ENCODE results near the gene DVL2.

Gene DVL2

DNA sequence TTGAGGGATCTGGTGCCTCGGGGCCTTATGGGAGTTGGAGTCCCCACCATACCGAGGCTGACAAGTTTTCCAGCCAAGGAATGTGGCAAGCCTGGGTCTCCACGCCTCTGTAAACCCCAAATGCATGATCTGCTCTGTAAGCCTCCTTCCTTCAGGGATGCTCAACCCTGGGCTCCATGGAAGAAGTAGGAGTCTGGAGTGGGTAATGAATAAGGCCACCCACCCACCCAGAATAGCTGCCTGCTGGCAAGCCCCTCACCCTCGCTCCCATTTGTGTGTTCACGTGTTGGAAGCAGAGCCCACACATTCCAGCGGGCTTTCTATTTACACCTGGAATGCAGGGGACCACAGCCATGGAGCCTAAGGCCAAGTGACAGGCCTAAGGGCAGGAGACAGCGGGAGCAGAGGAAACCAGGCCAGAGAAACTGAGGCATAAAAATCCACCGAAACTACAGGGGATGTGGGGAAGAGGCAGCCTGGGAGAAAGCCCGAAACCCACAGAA, 19.1 kb downstream of the DVL2 start:
- H3K9me3 ChIP-seq, result no peaks in the 10 kb centered on the region
- H3K4me3 ChIP-seq (ENCODE audit: low read depth, low read length), result peak overlapping the region; percentile 56
- H3K4me1 ChIP-seq, result peaks cover 8% of the 10 kb centered on the region; the same call in 1 of the 2 replicates
- TF ChIP-seq, protein P1, sequence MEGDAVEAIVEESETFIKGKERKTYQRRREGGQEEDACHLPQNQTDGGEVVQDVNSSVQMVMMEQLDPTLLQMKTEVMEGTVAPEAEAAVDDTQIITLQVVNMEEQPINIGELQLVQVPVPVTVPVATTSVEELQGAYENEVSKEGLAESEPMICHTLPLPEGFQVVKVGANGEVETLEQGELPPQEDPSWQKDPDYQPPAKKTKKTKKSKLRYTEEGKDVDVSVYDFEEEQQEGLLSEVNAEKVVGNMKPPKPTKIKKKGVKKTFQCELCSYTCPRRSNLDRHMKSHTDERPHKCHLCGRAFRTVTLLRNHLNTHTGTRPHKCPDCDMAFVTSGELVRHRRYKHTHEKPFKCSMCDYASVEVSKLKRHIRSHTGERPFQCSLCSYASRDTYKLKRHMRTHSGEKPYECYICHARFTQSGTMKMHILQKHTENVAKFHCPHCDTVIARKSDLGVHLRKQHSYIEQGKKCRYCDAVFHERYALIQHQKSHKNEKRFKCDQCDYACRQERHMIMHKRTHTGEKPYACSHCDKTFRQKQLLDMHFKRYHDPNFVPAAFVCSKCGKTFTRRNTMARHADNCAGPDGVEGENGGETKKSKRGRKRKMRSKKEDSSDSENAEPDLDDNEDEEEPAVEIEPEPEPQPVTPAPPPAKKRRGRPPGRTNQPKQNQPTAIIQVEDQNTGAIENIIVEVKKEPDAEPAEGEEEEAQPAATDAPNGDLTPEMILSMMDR (IDR thresholded peaks at IDR 0.05; ENCODE audit: low read depth, low read length), result no peak
- no peaks in the 10 kb centered on the region for H3K27me3 ChIP-seq
- H3K36me3 ChIP-seq, result no peaks in the 10 kb centered on the region
- DNase-seq, result no peak

DNA sequence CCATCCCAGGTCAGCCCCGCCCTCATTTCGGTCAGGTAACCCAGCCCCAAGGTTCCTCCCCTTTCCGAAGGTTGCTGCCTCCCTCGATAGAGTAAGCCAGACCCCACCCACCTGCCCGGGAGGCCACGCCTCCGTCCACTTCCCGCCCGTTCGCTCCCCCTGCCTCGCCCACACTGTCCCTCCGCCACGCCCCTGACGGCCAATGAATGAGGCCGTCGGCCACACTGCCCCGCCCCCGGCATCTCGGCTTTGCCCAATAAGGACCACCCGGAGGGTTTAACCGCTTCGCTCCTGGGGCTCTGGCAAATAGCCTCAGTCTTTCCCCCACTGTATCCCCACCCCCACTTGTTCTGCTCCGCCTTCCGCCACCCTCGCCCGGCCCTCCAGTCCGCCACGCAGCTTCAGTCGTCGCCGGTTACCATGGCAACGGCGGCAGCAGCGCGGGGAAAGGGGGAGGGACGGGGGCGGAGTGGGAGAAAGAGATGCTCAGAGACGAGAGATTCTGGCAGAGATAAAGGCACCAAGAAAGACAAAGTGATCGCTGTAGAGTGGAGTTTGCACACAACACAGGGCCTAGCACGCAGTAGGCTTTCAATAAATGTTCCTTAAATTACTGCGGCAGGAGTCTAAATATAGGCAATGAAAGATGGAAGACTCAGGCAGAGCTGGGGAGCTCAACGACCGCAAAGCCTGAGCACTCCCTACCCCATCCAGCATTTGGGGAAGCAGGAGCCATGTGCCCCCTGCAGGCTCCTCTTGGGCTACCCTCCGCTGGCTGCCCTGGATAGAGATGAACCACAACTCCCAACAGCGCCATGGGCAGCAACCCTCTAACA, 19.8 kb downstream of the DVL2 start:
- Histone ChIP-seq H3K4me3 (ENCODE audit: low read depth, low read length) (peak overlapping the region; percentile 56), H3K27me3 (no peaks in the 10 kb centered on the region), H3K4me1 (peaks cover 8% of the 10 kb centered on the region; the same call in 1 of the 2 replicates), H3K9me3 (no peaks in the 10 kb centered on the region), H3K36me3 (no peaks in the 10 kb centered on the region)
- TF ChIP-seq, protein P1 (IDR thresholded peaks at IDR 0.05; ENCODE audit: low read depth, low read length), result peak; percentile 49
- peak; percentile 99 for DNase-seq

DNA sequence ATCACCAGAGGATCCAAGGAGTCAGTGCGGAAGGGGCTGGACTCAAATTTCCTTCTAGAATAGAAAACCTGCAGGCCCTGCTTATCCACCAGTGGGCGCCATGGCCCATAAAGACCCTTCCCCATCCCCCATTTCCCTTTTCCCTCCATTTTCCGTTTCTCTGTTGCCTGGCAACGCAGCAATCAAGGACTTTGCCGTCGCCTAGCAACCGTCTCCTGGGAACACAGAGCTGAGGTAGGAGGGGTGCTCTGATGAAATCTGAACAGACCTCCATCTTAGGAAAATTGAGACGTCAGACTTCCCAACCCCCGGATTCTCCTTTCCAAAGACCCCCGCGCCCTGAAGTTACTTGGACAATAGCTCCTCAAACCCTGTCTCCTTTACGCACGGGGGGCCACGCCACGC, 20.4 kb downstream of the DVL2 start:
- TF ChIP-seq, protein P1 (IDR thresholded peaks at IDR 0.05; ENCODE audit: low read depth, low read length), result peak; percentile 73
- H3K27me3 ChIP-seq, result no peaks in the 10 kb centered on the region
- peak; percentile 88 for DNase-seq
- H3K4me1 ChIP-seq, result peaks cover 8% of the 10 kb centered on the region; the same call in 1 of the 2 replicates
- no peaks in the 10 kb centered on the region for H3K9me3 ChIP-seq
- H3K4me3 ChIP-seq (ENCODE audit: low read depth, low read length), result peak overlapping the region; percentile 50
- no peaks in the 10 kb centered on the region for H3K36me3 ChIP-seq

DNA sequence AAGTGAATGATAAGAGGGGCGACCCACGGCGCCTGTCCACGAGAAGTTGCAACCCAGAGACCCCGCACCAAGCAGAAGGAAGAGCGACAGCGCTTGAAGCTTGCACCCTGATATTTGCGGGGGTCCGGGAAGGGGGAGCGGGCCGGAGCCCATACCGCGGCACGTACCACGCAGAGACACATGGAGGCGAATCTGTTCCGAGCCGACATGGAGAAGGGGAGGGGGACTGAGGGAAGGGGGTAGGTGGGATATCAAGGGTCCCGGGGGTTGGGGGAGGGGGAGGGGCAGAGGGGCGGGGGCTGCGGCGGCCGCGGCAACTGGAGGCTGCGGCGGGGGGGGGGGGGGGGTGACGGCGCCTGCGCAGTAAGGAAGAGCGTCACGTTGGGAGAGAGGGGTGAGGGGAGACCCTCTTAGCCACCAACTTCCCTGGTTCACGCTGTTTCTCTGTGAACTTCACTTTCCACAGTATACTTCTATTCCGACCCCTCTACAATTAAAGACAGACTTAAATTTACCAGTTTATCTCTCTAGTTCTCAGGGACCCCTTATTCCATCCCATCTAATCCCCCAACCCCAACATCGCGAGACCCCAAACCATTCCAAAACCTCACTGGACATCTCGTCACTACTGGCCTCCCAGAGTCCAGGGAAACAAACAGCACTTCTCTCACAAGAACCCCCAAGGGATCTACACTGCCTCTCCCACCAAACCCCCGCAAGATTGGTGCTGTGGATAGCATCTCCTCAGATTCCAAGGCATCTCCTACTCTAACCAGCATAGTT, 22.6 kb downstream of the DVL2 start:
- DNase-seq, result no peak
- Histone ChIP-seq H3K4me1 (peaks cover 8% of the 10 kb centered on the region; the same call in 1 of the 2 replicates), H3K4me3 (ENCODE audit: low read depth, low read length) (peak overlapping the region; percentile 45), H3K9me3 (no peaks in the 10 kb centered on the region), H3K27me3 (no peaks in the 10 kb centered on the region), H3K36me3 (no peaks in the 10 kb centered on the region)
- TF ChIP-seq, protein P1 (IDR thresholded peaks at IDR 0.05; ENCODE audit: low read depth, low read length), result no peak

DNA sequence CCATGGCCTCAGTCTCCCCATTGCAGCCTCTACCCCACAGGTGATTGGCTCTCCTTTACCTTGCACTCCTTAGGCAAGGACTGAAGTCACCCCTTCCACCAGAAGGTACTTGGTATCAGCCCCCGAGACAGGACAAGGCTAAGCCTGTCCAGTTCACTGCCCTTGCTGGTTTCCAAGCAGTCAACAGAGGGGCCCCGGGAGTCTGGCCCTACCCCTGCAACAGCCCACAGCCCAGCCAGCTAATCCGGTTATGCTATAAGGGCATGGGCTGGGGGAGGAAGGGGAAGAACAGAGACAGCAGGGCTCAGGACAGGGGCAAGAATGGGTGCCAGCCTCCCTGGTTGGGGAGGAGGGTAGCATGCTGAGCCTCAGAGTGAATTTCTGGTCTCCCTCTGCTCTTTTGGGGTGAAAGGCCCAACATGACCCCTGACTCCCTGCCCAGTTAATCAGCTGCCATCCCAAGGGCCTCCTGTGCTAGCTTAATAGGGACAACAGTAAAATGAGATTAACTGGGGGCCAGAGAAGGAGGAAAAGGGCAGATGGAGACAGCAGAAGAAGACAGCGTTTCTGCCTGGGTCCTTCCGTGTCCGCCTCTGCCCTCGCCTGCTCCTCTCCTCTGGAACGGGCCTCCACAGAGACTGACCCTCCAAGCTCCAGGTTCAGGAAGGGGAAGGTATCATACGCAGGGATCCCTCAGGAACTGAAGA, 25.4 kb downstream of the DVL2 start:
- no peaks in the 10 kb centered on the region for H3K9me3 ChIP-seq
- peaks cover 5% of the 10 kb centered on the region for H3K4me1 ChIP-seq
- no peak for DNase-seq
- H3K4me3 ChIP-seq (ENCODE audit: low read depth, low read length), result no peak overlapping the region
- no peaks in the 10 kb centered on the region for H3K27me3 ChIP-seq
- no peaks in the 10 kb centered on the region for H3K36me3 ChIP-seq
- TF ChIP-seq, protein P1 (IDR thresholded peaks at IDR 0.05; ENCODE audit: low read depth, low read length), result no peak
